GM12874 (cell line): ENCODE results near the gene PRSS33.

Experiments used
- TF ChIP-seq, protein P1 (sequence below): IDR thresholded peaks from 2 replicates; pipeline ENCODE4 v1.5.1; 2011; ENCODE audit warnings: low read depth, mild to moderate bottlenecking, control low read depth, low read length, moderate library complexity; ENCODE audit not compliant: insufficient read depth

PRSS33 gene

DNA sequence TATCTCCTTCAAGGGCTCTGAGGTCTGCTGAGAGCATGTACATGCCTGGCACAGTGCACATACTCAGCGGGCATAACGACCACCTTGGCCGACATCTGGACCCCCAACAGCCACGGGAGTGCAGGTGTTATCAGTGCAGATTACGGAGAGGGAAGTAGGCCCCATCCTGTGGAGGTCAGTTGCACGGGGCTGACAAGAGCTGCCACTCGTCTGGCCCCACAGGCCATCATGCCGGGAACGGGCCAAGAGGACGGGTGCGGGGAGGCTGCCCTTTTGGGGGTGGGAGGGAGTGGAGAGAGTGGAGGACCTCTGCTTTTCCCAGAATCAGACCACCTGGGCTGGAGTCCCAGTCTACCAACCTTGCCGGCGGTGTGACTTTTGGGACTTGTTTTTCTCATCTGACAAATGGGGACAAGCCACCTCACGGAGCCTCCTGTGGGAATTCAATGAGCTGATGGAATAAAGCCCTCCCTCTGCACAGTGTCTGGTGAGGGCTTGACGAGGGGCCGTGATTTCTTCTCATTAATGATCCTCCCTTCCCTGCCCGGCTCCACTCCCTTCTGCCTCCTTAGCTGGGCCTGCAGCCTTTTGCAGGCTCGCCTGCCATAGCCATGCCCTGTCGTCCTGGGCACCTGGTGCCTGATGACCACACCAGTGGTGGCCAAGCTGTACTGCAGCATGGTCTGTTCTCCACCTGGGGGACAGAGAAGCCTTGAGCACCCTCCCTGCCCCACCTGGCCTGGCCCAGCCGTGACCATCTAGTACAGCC is 4.6 kb downstream of the PRSS33 start:
- TF ChIP-seq, protein P1, sequence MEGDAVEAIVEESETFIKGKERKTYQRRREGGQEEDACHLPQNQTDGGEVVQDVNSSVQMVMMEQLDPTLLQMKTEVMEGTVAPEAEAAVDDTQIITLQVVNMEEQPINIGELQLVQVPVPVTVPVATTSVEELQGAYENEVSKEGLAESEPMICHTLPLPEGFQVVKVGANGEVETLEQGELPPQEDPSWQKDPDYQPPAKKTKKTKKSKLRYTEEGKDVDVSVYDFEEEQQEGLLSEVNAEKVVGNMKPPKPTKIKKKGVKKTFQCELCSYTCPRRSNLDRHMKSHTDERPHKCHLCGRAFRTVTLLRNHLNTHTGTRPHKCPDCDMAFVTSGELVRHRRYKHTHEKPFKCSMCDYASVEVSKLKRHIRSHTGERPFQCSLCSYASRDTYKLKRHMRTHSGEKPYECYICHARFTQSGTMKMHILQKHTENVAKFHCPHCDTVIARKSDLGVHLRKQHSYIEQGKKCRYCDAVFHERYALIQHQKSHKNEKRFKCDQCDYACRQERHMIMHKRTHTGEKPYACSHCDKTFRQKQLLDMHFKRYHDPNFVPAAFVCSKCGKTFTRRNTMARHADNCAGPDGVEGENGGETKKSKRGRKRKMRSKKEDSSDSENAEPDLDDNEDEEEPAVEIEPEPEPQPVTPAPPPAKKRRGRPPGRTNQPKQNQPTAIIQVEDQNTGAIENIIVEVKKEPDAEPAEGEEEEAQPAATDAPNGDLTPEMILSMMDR: no peak

DNA sequence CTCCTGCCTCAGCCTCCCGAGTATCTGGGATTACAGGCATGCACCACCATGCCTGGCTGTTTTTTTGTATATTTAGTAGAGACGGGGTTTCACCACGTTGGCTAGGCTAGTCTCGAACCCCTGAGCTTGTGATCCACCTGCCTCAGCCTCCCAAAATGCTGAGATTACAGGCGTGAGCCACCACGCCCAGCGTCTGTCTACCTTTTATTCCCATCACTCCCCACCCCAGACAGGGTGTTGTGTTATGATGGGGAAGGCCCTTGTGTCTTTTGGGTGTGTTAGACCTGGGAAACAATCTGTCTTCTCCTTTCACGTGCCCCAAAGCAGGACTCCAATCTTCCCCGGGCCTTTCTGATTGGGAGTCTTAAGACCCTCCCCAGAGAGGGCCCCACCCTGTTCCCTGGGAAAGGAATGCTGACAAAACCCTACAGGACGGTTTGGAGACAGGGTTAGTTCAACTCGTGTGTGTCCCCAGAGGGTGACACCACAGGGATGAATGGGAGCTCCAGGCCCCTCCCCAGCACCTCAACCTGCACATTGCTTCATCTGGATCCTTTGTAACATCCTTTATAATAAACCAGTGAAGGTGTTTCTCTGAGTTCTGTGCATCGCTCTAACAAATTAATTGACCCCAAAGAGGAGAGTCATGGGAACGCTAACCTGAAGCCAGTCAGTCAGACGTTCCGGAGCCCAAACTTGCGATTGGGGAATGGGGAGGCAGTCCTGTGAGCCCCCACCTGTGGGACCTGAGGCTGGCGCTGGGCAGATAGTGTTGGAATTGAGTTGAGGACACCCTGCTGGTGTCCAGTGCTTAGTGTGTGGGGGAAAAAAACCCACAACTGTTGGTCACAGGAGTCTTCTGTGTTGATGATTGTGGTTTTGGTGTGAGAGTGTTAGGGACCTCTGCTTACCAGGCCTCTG is 7.1 kb downstream of the PRSS33 start:
- TF ChIP-seq, protein P1: no peak

DNA sequence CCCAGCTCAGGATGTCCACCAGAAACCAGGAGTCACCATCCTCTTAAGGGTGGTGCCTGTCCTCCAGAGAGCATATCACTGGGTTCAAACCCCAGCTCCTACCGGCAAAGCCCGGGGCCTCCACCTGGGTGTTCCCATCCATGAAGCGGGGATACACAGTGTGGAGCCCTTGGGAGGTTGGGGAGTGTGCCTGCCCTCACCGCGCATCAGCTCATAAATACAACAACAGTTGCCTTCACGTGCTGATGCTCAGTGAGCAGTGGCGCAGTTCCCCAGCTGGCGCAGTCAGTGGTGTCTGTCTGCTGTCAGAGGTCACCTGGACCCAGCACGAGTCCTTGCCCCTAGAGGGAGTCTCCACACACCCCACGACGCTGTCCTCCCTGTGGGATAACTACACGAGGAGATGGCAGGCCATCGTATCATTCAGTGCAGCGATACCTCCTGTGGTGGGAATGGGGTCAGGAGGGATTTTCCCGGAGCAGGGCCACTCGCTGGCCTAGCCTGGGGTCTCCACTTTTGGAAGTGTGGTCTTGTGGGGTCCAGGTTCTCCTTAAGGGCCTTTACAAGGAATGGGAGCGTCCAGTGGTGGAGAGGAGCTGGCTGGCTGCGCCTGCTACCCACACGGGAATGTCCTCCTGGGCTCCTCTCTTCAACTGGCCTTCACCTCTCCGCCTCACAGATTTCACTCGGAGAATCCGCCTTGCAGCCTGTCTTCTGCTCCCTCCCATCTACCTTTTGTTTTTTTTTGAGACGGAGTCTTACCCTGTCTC is 8.0 kb downstream of the PRSS33 start:
- TF ChIP-seq, protein P1: no peak

- TF ChIP-seq, protein P1: no peak
These were observed 8.8 kb downstream of the PRSS33 start for GRCh38 chr16:2778630-2778958.

- TF ChIP-seq, protein P1: no peak
These were observed 9.3 kb downstream of the PRSS33 start for GRCh38 chr16:2777903-2778629.

- TF ChIP-seq, protein P1: no peak
These were observed 10.0 kb downstream of the PRSS33 start, which contains the start of gene ELOB for GRCh38 chr16:2777231-2777902. ELOB (minus strand) TSS chr16:2777280; CDS start chr16:2777239, 41 bp downstream.
